ENCODE data around the gene GP1BB.

DNA sequence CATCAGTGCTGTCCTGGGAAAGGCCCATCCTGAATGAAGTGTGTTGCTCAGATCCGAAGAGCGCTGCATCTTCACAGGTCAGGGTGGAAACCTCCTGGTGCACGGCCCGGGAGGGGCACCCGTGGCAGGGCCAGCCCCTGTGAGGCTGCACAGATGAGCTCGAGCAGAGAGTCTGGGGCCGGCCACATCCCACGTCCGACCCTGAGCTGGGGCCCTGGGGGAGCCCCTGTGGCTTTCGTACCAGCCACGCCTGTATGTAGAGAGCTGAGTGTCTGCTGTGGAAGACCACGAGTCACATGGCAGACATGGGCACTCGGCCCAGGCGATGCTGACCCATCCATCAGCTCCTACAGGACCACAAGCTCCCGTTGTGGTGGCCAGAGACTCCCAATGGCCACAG, 33.9 kb upstream of the GP1BB start:
- TF ChIP-seq POLR2A (IDR thresholded peaks at IDR 0.05; ENCODE audit: low read length), result no peak
- no peak for TF ChIP-seq GATA1 (IDR thresholded peaks at IDR 0.05; ENCODE audit: low read depth, low read length)
